ENCODE measurements around the gene OSBPL10.

DNA sequence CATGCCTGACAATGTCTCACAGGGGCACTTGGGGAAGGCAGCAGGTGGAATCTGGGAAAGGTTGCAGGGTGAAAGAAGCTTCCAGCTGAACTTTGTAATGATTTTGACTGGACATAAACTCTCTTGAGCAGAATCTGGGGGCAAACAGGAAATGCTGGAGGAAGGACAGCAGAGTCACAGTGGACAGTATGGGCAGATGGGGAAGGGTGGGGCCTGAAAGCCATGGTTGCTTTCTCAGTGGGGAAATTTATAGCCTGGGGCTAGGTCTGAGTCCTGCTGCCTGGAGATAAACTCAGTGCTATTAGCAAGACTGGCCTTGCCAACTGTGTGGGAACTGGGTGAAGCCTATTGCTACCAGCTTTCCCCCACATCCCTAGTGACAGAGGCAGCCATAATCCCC lies 203.2 kb downstream of the OSBPL10 start:
- TF ChIP-seq, protein P1, sequence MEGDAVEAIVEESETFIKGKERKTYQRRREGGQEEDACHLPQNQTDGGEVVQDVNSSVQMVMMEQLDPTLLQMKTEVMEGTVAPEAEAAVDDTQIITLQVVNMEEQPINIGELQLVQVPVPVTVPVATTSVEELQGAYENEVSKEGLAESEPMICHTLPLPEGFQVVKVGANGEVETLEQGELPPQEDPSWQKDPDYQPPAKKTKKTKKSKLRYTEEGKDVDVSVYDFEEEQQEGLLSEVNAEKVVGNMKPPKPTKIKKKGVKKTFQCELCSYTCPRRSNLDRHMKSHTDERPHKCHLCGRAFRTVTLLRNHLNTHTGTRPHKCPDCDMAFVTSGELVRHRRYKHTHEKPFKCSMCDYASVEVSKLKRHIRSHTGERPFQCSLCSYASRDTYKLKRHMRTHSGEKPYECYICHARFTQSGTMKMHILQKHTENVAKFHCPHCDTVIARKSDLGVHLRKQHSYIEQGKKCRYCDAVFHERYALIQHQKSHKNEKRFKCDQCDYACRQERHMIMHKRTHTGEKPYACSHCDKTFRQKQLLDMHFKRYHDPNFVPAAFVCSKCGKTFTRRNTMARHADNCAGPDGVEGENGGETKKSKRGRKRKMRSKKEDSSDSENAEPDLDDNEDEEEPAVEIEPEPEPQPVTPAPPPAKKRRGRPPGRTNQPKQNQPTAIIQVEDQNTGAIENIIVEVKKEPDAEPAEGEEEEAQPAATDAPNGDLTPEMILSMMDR (IDR thresholded peaks at IDR 0.05; ENCODE audit: insufficient read depth, low read depth, low read length), result no peak
- no peak for TF ChIP-seq EZH2 (IDR thresholded peaks at IDR 0.05; ENCODE audit: insufficient read depth, low read length)

All from astrocyte (in vitro differentiated cells and primary cell).